Astrocyte (in vitro differentiated cells and primary cell): ENCODE data around the gene CDC37.

Experiments
- CTCF ChIP-seq: IDR thresholded peaks from 2 replicates; pipeline ENCODE4 v1.5.1; 2011; ENCODE audit warnings: low read depth, mild to moderate bottlenecking, inconsistent platforms, low read length, moderate library complexity; ENCODE audit not compliant: insufficient read depth
- EZH2 ChIP-seq: IDR thresholded peaks from 2 replicates; pipeline ENCODE4 v1.6.1; 2012; ENCODE audit warnings: mild to moderate bottlenecking, low read length, inconsistent platforms; ENCODE audit not compliant: insufficient read depth

- no peak for TF ChIP-seq EZH2
- TF ChIP-seq CTCF: no peak
Measured at GRCh38 chr19:10442698-10443097, 39.4 kb upstream of the CDC37 start.
